PC-3 (cell line): Measurements from ENCODE around the gene CFAP46.

ENCODE experiments used
- CTCF ChIP-seq: fragments of 300-600 bp; sonication (generic); conservative IDR thresholded peaks from 2 replicates; pipeline ENCODE4 v1.5.1; 2017; ENCODE audit warnings: antibody characterized with exemption, low read depth, mild to moderate bottlenecking, low read length
- EZH2 ChIP-seq: fragments of 300-600 bp; sonication (generic); IDR thresholded peaks from one replicate; pipeline ENCODE4 v1.6.1; 2017; ENCODE audit warnings: antibody characterized with exemption, mild to moderate bottlenecking, low read length; ENCODE audit not compliant: unreplicated experiment
- EZH2phosphoT487 ChIP-seq: fragments of 300-600 bp; sonication (generic); IDR thresholded peaks from 2 replicates; pipeline ENCODE4 v1.6.1; 2018; ENCODE audit warnings: mild to moderate bottlenecking, antibody characterized with exemption, low read length, borderline replicate concordance

- no peak for TF ChIP-seq CTCF
- TF ChIP-seq EZH2, result no peak
- TF ChIP-seq EZH2phosphoT487, result no peak
Measured at GRCh38 chr10:132914732-132915131, 27.6 kb downstream of the CFAP46 start.
